DMS53 treated with DMSO at 0.1 percent for 48 hours (cell line): ENCODE data around the gene APEH.

Experiments
- DNase-seq: peaks from one replicate; lab custom pipeline; 2025; ENCODE audit not compliant: unreplicated experiment; lab: John Stamatoyannopoulos, UW

APEH gene

DNA sequence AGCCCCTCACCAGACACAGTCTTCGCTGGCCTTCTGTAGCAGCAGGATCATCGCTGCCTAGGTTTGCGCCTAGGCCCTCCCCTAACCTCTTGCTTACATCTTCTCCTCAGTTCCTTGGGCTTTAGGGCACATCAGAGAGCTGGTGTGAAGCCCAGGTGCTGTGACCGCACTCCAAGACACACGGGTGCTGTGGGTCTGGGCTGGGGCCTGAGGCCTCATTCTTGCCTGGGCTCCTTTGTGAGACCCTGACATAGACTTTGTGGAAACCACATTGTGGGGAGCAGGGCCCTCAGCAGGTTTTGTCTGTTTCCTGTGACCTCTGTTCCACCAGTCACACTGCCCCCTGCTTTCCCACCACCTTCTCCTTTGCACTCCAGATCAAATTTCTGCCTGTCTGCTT, 37.3 kb downstream of the APEH start:
- no peak for DNase-seq

DNA sequence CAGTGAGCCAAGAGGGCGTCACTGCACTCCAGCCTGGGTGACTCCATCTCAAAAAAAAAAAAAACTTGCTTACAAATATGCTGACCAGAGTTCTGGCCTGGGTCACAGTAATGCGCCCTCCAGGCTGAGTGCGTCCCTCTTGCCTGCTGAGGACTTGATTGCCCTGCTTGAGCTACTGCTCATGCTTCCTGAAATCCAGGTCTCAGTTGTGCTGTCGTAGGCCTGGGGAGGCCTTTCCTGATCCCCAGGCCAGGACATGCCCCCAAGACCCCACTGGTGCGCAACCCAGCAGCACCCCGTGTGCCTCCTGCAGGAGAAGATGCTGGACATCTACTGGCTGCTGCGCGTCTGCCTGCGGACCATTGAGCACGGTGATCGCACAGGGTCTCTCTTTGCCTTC, 38.0 kb downstream of the APEH start:
- no peak for DNase-seq

DNA sequence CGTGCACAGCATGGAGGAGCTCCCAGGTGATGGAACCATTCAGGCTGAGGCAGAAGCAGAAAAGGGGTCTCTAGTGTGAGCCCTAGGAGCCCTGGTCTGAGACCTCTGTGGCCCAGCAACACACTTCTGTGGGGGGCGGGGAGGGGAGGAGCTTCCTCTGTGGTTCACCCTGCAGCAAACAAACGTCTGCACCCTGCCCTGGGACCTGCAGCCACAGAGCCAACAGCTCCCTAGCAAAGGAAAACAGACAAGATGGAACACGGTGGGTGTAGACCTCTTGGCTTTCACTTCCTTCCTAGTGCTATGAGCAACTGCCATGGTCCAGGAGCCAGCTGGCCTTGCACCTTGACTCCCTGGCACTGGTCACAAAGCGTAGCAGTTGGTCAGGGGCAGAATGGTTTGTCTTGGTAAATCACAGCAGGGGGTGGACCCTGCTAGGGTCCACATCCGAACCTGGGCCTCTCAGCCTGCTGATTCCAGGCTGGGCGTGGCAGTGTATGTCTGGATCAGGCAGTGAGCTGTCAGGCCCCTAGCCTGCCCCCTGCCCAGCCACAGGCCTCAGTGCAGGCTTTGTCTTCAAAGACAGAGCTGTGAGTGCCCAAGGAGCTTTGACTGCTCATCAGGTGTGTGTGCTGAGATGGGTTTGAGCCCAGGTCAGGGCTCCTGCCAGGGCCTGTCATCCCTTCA, 38.6 kb downstream of the APEH start:
- DNase-seq: no peak

DNA sequence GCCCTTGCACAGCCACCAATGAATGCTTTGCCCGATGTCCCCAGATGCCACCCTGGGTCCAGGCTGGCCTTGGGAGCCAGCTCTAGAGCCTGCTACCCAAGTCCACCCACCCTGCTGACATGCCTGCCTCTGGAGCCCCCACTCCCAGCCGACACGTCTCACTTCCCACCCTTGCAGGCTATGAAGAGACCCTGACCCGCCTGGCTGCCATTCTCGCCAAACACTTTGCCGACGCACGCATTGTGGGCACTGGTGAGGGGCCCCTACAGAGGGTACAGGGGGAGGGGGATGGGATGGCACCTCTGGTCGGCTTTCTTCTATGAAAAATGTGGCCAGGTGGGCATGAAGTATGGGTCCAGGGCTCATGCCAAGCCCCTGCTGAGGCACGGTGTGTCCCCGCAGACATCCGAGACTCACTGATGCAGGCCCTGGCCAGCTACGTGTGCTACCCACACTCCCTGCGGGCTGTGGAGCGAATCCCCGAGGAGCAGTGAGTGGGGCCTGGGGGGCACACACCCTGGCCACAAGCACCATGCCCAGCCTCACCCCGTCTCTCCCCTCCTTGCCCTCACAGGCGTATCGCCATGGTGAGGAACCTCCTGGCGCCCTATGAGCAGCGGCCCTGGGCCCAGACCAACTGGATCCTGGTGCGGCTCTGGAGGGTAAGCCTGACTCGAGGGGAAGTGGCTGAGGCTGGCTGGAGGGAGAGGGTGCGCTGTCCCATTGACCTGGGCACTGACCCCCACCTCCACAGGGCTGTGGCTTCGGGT, 39.4 kb downstream of the APEH start:
- DNase-seq: no peak

DNA sequence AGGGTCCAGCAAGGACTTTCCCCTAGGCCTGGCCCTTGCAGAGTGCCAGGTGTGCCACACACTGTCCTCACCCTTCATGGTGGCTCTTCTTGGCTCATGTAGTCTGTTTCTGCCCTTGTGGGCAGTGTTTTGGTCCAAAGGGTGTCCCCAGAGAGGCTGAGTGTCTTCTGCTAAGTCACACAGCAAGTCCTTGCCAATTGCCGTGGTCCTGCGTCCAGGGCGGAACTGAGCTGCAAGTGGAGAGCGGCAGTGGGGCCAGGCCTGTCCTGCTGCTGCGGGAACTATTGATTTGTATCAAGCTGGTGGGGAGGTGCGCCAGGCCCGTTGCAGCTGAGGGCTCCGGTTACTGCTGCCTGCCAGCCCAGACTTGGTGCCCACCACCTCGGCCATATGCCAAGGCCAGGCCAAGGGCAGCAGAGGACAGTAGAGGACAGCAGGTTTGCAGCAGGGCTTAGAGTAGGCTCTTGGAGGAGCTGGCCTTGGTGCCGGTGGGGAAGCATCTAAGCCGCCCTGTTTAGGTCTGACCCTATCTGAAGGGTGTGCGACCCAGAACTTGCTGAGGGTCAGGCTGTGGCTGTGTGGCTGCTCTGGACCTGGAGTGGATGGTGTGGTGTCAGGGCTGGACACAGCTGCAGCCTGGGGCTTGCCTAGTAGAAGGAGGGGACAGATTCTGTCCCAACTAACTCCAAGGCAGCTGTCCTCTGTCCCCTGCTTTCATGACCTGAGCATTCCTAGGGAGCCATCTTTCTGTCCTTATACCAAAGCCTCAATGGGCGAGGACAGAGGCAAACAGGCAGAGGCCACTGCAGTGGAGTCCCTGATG, 40.8 kb downstream of the APEH start:
- DNase-seq: no peak

DNA sequence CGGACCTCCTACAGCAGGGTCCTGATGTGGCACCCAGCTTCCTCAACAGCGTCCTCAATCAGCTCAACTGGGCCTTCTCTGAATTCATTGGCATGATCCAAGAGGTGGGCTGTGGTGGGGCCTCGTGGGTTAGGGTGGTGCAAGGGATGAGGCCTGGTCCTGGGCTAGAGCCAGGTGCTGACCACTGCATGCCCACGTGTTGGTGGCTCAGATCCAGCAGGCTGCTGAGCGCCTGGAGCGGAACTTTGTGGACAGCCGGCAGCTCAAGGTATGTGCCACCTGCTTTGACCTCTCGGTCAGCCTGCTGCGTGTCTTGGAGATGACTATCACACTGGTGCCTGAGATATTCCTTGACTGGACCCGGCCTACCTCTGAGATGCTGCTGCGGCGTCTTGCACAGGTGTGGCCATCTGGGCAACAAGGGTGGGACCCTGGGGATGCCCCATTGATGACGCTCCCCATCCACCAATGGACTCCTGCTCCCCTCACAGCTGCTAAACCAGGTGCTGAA, 41.5 kb downstream of the APEH start:
- DNase-seq: no peak

DNA sequence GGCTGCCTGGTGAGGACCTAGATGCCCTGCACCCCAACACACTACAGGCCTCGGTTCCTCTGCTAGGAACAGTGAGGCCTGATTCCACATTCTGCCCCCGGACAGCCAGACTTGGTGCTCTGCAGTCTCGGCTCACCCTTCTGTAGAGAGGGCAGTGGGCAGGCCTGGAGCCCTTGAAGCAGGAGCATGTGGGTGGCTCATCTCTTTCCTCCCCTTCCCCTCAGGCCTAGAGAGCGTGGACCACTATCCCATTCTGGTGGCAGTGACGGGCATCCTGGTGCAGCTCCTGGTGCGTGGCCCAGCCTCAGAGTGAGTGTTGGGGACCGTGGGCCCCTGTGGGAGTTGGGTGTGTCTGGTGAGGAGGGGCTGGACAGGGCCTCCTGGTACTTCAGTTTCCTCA, 42.0 kb downstream of the APEH start:
- DNase-seq: no peak

DNA sequence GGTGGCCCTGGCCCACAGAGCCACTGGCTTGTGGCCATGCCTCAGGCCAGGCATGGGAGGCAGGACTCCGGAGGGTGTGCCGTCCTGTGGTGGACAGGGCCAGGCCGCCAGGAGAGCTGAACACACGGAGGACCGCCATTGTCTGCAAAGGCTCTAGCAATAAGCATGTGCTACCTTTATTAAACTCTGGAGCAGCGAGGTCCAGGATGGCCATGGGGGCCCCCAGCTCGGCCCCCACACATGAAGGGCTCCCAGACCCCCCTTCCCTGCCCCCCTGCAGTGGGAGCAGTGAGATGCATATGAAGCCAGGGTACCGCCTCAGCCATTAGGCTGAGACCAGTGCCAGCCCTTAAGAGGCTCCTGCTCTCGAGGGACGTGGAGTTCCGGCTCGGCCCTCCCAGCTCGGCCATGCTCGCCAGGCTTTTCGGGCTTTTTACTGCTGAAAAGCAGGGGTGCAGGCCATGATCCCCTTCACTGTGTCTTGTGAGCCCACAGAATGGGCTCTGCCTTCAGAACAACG, 42.6 kb downstream of the APEH start:
- DNase-seq: no peak

DNA sequence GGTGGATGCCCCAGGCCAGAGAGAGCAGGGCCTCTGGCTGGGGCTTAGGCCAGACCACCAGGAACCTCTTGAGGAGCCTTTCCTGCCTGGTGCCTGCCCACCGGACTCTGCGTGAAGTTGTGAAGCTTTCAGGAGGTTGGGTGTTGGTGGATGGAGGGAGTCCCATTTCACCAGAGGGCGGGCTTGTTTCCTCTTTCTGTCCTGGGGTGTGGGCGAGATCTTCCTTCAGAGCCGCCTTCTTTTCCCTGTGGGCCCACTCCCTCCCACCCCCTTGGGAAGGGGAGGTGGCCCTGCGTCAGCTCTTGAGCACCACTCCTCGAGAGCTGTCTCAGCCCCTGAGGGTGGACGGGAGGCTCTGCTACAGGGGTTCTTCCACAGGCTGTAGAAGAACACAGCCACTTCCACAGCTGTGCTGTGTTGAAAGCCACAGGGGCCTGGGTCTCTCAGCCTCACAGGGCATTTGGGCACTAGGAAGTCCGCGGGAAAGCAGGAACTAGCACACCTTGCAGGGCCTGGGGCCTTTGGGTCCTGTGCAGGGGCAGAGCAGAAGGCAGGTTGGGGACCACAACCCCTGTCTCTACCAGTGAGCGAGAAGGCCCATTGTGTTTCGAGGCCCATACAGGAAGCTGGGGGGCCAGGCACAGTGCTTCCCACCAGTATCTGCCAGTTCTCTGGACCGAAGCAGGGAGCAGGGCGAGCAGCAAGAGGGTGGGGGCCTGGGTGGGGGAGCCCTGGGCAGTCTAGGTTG, 43.2 kb downstream of the APEH start:
- no peak for DNase-seq

DNA sequence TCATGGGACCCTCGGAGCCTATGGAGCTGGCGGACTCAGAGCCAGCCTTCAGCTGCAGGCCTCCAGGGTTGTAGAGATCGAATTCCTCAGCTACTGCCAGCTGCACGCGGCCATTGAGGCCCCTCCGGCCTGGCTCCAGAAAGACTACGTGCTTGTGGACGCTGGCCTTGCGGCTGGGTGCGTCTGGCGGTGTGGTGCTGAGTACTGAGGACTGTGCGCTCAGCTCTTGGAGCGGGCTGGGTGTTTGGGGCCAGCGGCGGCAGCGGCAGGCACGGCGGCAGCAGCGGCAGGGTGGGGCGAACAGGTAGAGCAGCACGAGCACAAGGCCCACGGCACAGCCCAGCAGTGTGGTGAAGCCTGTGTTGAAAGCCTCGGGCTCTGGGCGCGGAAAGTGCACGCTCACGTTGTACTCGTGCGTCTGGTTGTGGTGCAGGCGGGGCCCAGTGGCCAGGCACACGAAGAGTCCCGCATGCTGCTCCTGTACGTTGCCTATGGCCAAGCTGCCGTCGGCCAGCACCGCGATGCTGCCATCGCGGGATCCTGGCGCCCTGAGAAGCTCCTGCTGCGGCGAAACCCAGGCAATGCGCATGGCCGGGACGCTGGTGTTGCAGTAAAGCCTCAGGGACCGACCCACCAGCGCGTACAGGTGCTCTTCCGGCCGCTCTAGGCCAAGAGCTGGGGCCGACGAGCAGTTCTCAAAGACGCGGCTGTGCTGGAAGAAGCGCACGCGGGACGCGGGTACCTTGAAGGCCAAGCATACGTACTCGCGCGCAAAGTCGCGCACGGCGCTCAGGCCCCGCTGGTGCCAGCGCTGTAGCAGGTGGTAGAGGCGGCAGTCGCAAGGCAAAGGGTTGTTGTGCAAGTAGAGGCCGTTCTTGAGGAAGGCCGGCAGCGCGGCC, 44.1 kb downstream of the APEH start:
- peak; percentile 38 for DNase-seq

DNA sequence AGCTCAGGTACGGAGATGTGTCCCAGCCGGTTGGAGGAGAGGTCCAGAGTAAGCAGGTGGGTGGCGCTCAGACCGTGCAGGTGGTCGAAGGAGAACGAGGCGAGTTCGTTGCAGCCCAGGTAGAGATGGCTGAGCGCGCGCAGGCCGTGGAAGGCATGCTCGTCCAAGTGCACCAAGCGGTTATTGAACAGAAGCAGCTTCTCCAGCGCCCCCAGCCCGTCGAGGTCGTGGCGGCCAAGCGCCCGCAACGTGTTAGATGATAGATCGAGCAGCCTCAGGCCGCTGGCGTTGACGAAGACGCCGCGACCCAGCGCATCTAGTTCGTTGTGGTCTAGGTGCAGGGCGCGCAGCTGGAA, 44.7 kb downstream of the APEH start:
- no peak for DNase-seq

DNA sequence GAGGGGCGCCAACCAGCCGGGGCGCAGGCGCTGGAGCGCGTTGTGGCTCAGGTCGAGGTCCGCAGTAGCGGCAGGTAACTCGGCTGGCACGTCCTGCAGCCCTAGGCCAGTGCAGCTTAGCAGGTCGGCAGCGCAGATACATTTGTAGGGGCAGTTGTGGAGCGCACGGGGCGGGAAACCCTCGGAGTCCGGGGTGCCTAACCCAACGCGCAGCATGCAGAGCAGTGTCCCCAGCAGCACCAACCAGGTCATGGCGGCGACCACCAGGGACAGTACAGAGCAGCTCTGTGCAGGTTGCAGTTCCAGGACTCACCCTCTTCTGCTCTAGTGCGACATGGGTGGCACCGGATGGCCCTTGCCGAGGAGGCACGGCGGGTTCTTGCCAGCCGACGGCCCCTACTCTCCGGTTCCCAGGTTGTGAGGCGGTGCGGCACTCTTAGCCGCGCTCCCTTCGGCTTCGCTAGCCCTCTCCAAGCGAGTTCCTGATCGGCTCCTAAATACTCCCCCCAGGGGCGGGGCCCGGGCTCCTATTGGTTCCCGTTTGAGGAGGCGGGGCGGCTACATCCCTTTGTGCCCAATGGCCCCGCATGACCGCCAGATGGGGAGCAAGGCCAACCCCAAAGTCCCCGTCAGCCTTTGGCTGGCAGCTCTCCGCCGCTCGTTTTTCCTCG, 45.2 kb downstream of the APEH start, which contains the start of gene AMIGO3:
Gene AMIGO3 (minus strand): TSS at position 471 of the 671 bp plus-strand sequence. CDS start 219 bp downstream, at position 252.
- peak; percentile 47 for DNase-seq

DNA sequence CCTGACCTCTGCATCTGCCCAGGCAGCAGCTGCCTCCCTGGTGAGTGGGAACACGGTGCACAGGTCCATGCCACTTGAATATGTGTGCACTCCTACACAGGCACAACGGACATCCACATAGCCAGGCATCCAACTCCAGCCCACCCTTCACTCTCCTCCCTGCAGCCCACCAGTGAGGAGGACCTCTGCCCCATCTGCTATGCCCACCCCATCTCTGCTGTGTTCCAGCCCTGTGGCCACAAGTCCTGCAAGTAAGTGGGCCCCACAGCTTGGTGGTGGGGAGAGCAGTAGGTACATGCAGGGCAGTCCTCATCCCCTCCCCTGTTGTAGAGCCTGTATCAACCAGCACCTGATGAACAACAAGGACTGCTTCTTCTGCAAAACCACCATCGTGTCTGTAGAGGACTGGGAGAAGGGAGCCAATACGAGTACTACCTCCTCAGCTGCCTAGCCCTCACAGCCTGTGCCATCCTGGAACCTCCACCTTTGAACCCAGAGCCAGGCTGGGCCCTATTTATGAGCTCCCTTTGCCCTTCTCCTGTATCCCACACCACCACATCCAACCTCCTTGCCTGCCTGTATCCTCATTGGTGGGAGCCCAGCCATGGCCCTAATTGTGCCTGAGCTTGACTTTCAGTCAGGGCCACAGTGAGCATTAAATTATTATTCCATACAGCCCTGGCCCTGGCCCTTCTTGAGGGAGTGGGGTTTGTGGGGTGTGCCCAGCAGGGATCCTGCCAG, 46.9 kb downstream of the APEH start:
- DNase-seq: no peak

DNA sequence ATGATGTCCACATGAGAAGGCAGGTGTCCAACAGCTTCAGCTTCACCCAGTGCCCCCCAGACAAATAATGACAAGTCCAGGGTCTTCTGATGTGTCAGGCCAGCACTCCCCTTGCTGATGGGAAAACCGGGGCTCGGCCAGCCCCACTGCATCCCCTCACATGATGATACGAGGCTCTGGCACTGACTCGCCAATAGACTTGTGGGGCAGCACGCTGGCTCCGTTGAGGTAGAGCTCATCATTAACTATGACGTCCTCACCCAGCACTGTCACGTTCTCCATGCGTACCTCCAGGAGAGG, 47.4 kb downstream of the APEH start:
- no peak for DNase-seq

DNA sequence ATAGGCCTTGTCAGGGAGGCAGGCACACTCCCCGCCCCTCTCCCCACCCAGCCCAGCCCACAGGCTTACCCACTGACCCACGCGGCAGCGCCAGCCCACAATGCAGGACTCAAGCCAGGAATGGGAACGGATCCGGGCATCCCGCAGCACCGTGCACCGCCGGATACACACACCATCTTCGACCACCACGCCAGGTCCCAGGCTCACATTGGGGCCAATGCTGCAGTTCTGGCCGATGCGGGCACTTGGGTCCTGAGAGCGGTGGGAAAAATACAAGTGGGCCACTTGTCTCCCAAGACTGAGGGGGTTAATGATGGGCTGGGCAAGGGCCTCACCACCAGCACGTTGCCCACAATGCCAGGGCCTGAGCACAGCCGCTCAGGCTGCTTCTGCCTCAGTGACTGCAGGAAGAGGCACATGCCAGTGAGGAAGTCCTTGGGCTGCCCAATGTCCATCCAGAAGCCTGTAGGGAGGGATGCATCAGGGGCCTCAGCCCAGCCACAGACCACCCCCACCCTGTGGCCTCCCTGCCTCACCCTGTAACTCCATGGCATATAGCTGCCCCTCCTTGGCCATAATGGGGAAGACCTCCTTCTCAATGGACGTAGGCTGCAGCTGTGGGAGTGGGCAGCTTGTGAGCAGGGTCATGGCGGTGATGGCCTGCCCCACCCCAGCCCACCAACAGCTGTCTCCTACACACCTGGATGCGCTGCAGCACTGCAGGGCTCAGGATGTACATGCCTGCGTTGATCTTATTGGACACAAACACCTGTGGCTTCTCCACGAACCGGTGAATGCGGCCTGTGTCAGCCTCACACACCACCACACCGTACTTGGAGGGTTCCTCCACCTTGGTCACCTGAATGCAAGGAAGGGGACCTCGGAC, 48.0 kb downstream of the APEH start:
- DNase-seq: no peak

DNA sequence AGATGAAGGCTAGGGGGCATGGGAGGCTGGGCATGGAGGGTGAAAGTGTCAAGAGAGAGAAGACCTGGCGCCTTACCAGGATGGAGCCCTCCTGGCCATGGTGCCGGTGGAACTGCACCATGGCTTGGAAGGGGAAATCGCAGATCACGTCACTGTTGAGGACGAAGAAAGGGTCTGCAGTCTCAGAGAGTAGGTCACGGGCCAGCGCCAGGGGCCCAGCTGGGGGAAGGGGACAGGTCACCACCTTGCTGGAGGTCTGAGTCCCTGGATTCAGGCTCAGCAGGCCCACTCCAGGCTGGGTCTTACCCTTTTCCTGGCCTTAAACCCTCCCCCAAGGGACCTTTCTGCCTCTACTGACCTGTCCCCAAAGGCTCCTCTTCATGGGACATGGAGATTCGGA, 48.7 kb downstream of the APEH start:
- no peak for DNase-seq

DNA sequence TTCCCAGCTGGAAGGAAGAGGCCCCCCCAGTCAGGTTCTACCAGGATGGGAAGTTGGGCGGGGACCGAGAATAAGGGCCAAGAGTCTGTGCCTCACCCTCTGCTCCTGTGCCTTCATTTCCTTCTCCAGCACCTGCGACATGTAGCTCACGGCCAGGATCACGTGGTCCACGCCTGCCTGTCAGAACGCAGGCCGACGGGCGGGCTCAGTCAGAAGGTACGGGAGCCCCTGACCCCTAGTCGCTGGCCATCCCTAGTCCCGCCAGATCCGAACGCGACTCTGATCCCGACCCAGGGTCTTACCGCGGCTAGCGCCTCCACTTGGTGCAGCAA, 49.1 kb downstream of the APEH start:
- peak; percentile 6 for DNase-seq
